ENCODE results near the gene FOXJ3. TPM values are rescaled to one million over a fixed set of nuclear protein-coding genes. Genes with fewer than 3 reads are reported as not detected.

The FOXJ3 gene
- total RNA-seq, 1 experiment from 2014 or later, result 22.6 TPM

- no peak for DNase-seq (ENCODE audit: low read depth)
- in situ Hi-C loops (cut with HindIII; ENCODE audit: low pct_unique_long_range_greater_than_20kb, low sequenced_read_pairs), result no loop called here
These were observed 153.3 kb downstream of the FOXJ3 start for GRCh38 chr1:42181687-42182086.

- in situ Hi-C loops (cut with HindIII; ENCODE audit: low pct_unique_long_range_greater_than_20kb, low sequenced_read_pairs), result no loop called here
- DNase-seq (ENCODE audit: low read depth), result no peak
These were observed 155.1 kb downstream of the FOXJ3 start for GRCh38 chr1:42179900-42180329.

DNA sequence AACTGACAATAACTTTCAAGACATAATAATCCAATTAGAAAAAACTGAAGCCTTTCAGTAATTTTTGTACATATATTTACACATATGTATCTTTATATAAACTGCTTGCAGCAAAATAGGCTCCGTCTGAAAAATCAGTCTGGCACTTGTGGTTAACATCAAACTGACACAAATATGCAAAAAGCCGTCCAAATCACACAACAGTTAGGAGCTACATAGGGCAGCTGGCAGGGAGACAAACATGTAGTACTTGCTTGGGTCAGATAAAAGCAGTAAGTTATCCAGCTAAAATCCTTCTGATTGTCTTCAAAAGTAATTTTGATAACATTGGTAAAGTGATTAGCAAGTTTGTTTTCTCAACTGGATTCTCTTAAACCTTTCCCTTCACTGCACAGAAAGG, 155.8 kb downstream of the FOXJ3 start:
- no peak for DNase-seq (ENCODE audit: low read depth)
- in situ Hi-C loops (cut with HindIII; ENCODE audit: low pct_unique_long_range_greater_than_20kb, low sequenced_read_pairs), result no loop called here

- in situ Hi-C loops (cut with HindIII; ENCODE audit: low pct_unique_long_range_greater_than_20kb, low sequenced_read_pairs), result no loop called here
- no peak for DNase-seq (ENCODE audit: low read depth)
These were observed 156.8 kb downstream of the FOXJ3 start for GRCh38 chr1:42178249-42178648.

DNA sequence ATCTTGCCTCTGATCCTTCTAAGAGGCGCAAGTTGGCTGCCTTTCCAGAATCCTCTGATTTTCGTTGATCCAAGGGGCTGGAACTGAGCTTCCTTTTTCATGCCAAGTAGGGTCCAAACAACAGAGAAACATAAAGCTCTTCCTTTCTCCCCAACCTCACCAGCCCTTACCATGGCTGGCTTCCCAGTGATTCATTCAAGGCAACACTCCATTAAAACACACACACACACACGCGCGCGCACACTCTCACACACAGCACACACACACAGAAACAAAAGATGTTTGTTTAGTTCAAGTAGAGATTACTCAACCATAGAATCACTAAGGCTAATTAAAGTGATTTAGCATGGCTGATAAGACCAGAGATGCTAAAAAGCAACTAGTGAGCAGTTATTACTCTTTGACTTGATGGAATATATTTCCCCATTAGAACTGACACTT, 157.5 kb downstream of the FOXJ3 start:
- in situ Hi-C loops (cut with HindIII; ENCODE audit: low pct_unique_long_range_greater_than_20kb, low sequenced_read_pairs), result no loop called here
- DNase-seq (ENCODE audit: low read depth), result peak; percentile 33

GRCh38 chr1:42176902-42177519, 158.0 kb downstream of the FOXJ3 start:
- in situ Hi-C loops (cut with HindIII; ENCODE audit: low pct_unique_long_range_greater_than_20kb, low sequenced_read_pairs), result no loop called here

GRCh38 chr1:42175314-42176054, 159.6 kb downstream of the FOXJ3 start:
- in situ Hi-C loops (cut with HindIII; ENCODE audit: low pct_unique_long_range_greater_than_20kb, low sequenced_read_pairs), result no loop called here
- no peak for DNase-seq (ENCODE audit: low read depth)

More at GRCh38 chr1:42176902-42177519, 158.0 kb downstream of the FOXJ3 start:
- peak; percentile 30 for DNase-seq (ENCODE audit: low read depth)

DNA sequence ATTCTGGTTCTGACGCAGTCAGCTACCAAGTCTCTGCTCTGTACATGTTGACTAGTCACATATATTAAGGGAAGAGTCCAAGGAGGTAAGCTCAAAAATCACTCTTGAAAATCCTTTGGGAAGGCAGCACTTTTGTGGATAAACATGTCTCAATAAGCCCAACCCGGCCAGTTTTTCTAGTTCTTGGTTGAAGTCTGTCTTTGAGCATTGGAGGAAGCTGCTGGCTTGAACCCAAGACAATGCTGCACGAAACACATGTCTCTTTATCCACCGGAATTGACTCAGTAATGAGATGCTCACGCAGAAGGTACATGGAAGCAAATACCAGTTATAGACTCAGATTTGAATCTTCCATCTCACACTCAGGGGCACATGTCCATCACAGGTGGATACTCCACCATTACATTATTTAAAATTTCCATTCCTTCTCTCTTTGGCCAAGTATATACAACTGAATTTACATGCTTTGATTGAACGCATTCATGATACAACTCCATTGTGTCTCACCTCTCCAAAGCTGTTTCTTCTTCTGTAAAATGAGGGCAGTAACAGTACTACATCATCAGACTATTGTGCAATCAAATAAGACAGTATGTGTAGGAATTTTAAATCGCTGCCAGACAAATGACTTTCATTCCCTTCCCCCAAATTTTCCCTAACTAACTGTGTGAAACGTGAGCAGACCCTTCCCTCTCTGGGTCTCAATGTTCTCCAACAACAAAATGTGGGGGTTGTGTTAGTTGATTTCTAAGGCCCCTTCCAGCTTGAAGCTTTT, 160.9 kb downstream of the FOXJ3 start:
- DNase-seq (ENCODE audit: low read depth), result no peak
- in situ Hi-C loops (cut with HindIII; ENCODE audit: low pct_unique_long_range_greater_than_20kb, low sequenced_read_pairs), result no loop called here

DNA sequence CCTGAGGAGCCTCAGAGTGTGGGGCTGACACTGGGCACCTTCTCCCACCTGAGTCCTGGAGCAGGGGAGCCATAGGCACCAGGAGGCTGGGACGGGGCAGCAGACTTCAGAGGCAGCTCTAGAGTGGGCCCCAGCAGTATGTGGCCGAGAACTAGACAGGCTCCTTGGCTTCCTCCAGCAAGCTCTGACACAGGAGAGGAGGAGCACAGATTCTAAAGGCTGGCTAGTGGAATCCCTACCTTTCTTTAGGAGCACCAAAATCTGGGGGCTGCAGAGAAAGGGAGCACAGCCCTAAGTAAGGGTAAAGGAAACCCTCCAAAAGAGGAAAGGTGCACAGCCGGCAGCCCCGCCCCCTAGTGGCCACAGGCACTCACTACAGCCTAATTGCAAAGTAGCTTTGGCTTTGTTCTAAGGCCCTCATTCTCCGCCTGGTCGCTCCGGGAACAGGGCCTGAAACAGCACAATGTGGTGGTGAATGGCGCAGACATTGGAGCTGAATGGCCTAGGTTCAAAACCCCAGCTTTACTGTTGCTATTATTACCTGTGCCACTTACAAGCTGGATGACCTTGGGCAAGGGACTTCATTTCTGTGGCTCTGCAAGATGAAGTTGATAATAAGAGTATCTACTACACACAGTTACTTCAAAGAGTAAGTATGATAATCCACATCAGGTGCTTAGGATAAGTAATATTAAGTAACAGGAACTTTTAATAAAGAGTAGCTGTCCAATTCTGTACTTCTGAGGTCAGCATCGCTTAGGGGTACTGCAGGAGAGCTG, 161.7 kb downstream of the FOXJ3 start:
- peak; percentile 37 for DNase-seq (ENCODE audit: low read depth)
- in situ Hi-C loops (cut with HindIII; ENCODE audit: low pct_unique_long_range_greater_than_20kb, low sequenced_read_pairs), result no loop called here

DNA sequence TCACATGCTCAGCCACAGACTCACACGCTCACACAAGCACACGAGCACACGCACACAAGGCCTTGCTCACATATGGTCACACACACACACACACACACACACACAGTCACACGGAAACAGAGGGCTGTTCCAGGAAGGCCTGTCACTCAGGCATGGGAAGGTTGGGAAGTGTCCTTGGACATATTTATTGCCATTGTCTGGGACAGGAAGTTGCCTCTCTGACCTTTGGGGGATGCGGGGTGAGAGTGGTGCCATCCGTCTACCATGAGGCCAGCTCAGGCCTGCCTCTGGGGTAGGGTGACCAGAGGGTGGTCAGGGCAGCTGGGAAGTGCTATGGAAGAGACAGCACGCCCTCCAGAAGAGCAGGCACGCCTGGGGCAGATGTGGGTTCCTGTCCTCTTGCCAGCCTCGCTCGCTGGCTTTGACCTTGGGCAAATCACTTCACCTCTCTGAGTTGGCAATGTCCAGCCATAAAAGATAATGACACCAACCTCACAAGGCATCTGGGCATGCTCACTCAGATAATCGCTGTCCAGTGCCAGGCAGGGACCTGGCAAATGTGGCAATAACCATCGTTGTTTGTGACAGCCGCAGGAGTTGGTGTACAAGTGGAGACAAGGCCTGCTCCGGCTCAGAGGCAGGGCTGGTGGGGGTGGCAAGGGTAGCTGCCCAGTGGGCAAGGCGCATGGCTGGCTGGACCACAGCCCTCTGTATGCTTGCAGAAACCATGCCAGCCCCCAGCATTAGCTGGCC, 162.5 kb downstream of the FOXJ3 start:
- in situ Hi-C loops (cut with HindIII; ENCODE audit: low pct_unique_long_range_greater_than_20kb, low sequenced_read_pairs), result no loop called here
- no peak for DNase-seq (ENCODE audit: low read depth)

DNA sequence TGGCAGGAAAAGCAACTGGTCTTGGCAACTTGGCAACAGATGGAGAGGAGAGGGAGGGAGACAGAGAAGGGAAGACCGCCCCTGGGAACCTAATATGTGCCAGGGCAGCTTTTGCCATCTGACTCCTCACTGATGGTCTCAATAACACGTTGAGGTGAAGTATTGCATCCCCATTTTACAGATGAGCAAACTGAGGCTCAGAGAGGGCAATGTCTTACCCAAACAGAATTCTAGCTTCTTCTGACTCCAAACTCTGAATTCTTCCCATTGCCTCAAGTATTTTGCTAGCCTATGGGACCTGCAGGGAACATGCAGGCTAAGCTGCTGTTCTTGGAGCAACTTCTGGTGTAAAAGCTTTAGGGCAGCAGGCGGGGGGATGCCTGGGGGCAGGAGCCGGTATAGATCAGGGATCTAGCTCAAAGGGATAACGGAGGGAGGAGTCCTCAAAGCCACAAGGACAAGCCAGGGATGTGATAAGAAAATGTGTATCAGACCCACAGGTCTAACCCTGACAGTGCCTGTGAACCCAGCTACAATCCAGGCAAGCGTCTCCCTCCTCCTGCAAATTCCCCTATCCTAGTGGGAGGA, 163.3 kb downstream of the FOXJ3 start:
- no peak for DNase-seq (ENCODE audit: low read depth)
- in situ Hi-C loops (cut with HindIII; ENCODE audit: low pct_unique_long_range_greater_than_20kb, low sequenced_read_pairs), result no loop called here

- in situ Hi-C loops (cut with HindIII; ENCODE audit: low pct_unique_long_range_greater_than_20kb, low sequenced_read_pairs), result no loop called here
- no peak for DNase-seq (ENCODE audit: low read depth)
These were observed 164.0 kb downstream of the FOXJ3 start for GRCh38 chr1:42170779-42171621.

GRCh38 chr1:42168763-42169162, 166.3 kb downstream of the FOXJ3 start:
- in situ Hi-C loops (cut with HindIII; ENCODE audit: low pct_unique_long_range_greater_than_20kb, low sequenced_read_pairs), result no loop called here
- no peak for DNase-seq (ENCODE audit: low read depth)

- in situ Hi-C loops (cut with HindIII; ENCODE audit: low pct_unique_long_range_greater_than_20kb, low sequenced_read_pairs), result no loop called here
- no peak for DNase-seq (ENCODE audit: low read depth)
These were observed 166.7 kb downstream of the FOXJ3 start for GRCh38 chr1:42168391-42168670.

DNA sequence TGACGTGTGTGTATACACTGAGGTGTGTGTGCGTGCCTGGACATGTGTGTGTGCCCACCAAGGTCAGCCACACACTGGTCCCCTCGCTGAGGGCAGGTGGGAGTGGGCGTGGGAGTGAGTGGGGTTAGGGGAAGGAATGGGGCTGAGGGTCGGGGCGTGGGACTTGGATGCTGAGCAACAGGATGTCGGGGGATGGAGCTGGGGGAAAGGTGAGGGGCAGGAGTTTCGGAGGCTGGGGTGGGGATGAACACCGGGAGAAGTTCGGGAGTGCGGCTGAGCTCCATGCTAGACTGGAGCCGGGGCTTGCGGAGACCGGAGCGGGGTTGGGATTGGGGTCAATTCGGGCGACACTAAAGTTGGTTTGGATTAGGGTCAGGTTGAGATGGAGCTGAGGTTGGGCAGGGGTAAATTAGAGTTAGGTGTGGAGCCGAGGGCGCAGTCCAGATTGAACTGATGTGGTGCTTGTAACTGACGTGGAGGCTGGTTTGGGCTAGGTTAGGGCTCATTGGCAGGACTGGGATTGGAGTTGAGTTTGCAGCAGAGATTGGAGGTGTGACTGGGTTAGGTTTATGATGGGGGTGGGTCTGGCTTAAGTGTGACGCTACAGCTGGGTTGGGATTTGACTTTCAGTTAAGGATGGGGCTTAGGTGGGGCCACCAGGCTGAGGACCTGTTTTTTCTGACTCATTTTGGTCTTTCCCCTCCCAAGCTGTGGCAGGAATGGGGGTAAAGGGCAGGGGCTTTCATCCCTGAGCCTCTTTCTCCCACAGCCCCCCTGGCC, 167.2 kb downstream of the FOXJ3 start:
- in situ Hi-C loops (cut with HindIII; ENCODE audit: low pct_unique_long_range_greater_than_20kb, low sequenced_read_pairs), result no loop called here
- no peak for DNase-seq (ENCODE audit: low read depth)

DNA sequence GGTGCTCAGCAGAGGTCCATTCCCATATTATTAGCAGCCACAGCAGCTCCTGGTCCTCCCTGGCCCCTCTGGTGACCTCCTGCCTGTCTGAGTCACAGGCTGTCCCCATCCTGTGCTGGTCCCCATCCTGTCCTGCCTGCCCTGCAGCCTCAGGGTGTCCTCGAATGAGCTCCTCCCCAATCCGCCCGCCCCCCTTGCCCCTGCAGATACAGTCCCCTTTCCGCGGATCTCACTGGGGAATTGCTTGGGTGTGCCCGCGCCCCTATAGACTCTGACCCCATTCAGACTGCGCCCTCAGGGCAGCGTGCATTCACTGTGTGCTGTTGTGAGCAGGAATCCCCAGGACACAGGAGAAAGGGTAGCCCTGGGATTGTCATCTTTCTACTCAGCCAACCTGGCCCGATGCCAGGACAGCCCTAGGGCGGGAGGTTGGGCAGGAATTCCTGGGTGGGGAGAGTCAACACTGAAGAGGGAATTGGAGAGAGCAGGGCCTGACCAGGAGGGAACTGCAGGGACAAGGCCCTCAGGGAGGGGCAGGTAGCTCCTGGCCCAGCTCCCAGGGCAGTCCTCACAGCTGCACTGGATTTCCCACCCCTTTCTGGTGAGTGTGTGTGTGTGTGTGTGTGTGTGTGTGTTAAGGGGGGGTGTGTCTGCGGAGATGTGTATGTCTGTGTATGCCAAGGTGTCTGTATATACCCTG, 169.4 kb downstream of the FOXJ3 start:
- peak; percentile 93 for DNase-seq (ENCODE audit: low read depth)
- in situ Hi-C loops (cut with HindIII; ENCODE audit: low pct_unique_long_range_greater_than_20kb, low sequenced_read_pairs), result no loop called here

Measured in Caki2 (cell line).